SJCRH30 (cell line): Measurements from ENCODE around the gene CDC42BPB. TPM values are rescaled to one million over a fixed set of nuclear protein-coding genes. Genes with fewer than 3 reads are reported as not detected.

ENCODE experiments used
- DNase-seq, 2 experiments: peaks; one replicate each; pipeline ENCODE4 v3.0.0-alpha.2; 2015 to 2020
- H3K27ac ChIP-seq: fragments of 250-450 bp; sonication (Bioruptor Pico); 2 replicates; pipeline ENCODE4 v1.5.1; 2020; ENCODE audit warnings: mild to moderate bottlenecking, moderate library complexity
- H3K27me3 ChIP-seq: fragments of 250-450 bp; sonication (Bioruptor Pico); 2 replicates; pipeline ENCODE4 v1.5.1; 2020; ENCODE audit warnings: mild to moderate bottlenecking, moderate library complexity
- H3K36me3 ChIP-seq: fragments of 250-450 bp; sonication (Bioruptor Pico); 2 replicates; pipeline ENCODE4 v1.5.1; 2020; ENCODE audit warnings: mild to moderate bottlenecking, moderate library complexity
- H3K4me1 ChIP-seq: fragments of 250-450 bp; sonication (Bioruptor Pico); 2 replicates; pipeline ENCODE4 v1.5.1; 2020; ENCODE audit warnings: mild to moderate bottlenecking, moderate library complexity
- H3K4me3 ChIP-seq: fragments of 250-450 bp; sonication (Bioruptor Pico); 2 replicates; pipeline ENCODE4 v1.5.1; 2020; ENCODE audit warnings: mild to moderate bottlenecking, moderate library complexity
- H3K9me3 ChIP-seq: fragments of 250-450 bp; sonication (Bioruptor Pico); replicated peaks from 2 replicates; pipeline ENCODE4 v1.5.1; 2020; ENCODE audit warnings: mild to moderate bottlenecking, moderate library complexity
- total RNA-seq: library from RNA; depleted of rRNA; stranded (reverse); fragments of >200 nt; shearing (Covaris generic); gene quantifications from 2 replicates; pipeline ENCODE4 v1.2.3, GENCODE V29; 2014

CDC42BPB gene
- total RNA-seq, 1 experiment from 2014 or later, result 43.4 TPM

DNA sequence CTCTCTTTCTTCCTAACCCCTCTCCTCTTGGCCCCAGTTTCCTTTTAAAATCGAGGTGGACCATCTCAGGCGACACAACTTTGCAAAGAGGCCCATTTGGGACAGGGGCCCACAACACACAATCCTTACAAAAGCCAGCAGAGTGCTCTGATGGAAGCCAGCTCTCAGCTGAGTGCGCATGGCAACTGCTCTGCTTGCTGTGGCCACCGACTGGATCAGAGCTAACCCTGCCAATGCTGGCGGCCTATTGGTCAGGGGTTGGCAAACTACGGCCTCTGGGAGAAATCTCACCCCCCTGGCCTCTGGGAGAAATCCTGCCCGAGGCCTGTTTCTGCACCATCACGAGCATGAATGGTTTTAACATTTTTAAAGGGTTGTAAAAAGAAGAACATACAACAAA lies 79.9 kb downstream of the CDC42BPB start:
- no peak for DNase-seq
- Histone ChIP-seq H3K9me3 (no peaks in the 10 kb centered on the region), H3K4me3 (no peak overlapping the region), H3K36me3 (peaks cover 54% of the 10 kb centered on the region), H3K27ac (no peak overlapping the region), H3K4me1 (no peaks in the 10 kb centered on the region), H3K27me3 (no peaks in the 10 kb centered on the region)

DNA sequence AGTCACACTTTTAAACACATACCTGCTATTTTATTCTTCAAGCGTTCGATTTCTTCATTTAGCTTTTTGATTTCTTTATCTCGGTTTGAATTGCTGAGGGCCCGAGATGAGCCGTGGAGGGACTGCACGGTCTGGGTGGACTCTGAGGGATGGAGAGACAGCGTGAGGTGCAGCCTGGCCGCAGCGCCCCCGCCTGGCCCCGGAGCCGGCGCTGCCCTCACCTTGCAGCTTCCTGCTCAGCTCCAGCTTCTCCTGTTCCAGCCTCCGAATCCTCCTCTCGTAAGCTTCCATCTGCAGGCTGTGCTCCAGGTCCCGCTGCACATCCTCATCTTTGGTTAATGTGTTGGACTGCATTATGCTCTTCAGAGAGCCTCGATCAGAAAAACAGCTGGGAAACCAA lies 81.7 kb downstream of the CDC42BPB start:
- no peak overlapping the region for H3K27ac ChIP-seq
- H3K4me1 ChIP-seq, result no peaks in the 10 kb centered on the region
- H3K36me3 ChIP-seq, result peaks cover 55% of the 10 kb centered on the region
- no peak for DNase-seq
- H3K27me3 ChIP-seq, result no peaks in the 10 kb centered on the region
- H3K4me3 ChIP-seq, result no peak overlapping the region
- no peaks in the 10 kb centered on the region for H3K9me3 ChIP-seq

DNA sequence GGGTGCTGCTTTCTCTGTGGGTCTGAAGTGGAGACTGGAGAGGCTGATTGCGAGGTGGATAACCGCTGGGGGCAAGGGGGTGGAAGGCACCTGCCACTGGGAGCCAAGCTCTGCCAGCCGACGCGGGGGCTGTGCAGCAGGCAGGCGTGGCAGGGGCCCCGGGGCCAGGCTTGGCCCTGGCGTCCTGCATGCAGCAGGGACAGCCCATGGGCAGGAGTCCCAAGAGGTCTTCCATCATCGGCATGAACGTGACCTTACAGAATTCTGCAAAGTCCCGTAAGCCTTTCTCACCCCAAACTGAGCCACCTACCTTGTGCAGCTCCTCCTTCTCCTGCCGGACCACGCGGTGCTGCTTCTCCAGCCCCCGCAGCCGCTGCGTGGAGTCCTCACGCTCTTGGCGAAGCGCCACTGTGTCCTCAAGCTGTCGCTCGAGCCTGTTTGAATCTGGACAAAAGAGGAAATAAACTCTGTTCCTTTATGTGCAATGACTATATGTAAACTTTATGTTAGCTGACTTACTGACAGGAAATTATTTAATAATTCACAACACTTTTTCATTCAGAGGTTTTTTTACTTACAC lies 83.6 kb downstream of the CDC42BPB start:
- Histone ChIP-seq H3K4me3 (no peak overlapping the region), H3K27me3 (no peaks in the 10 kb centered on the region), H3K27ac (no peak overlapping the region), H3K36me3 (peaks cover 59% of the 10 kb centered on the region), H3K9me3 (no peaks in the 10 kb centered on the region), H3K4me1 (no peaks in the 10 kb centered on the region)
- no peak for DNase-seq

DNA sequence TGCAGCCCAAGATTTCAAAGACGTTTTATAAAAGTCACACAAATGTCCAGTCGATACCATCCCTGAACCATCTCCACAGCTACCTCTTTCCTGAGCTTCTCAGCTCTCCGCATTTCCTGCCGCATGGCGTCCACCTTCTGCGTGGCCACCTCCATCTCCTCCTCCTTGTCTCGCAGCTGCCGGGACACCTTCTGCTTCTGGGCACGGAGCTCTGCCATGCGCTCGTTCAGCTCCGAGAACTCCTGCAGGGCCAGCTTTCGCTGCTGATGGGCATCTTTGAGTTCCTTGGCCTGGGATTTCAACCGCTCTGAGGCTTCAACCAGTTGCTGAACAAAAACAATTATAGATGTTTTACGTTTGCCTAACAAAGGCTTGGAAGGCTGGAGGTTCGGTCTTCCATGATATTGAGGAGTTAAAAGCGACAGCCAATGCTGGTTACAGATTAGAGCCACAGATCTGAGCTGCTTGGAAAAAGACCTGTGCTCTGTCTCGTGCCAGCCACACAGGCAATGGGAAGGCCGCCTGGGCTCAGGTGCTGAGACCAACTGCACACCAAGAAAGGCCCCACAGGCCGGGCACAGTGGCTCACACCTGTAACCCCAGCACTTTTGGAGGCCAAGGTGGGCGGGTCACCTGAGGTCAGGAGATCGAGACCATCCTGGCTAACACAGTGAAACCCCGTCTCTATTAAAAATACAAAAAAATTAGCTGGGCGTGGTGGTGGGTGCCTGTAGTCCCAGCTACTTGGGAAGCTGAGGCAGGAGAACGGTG lies 85.3 kb downstream of the CDC42BPB start:
- H3K27ac ChIP-seq, result no peak overlapping the region
- no peak for DNase-seq
- peaks cover 66% of the 10 kb centered on the region for H3K36me3 ChIP-seq
- no peak overlapping the region for H3K4me3 ChIP-seq
- no peaks in the 10 kb centered on the region for H3K9me3 ChIP-seq
- H3K27me3 ChIP-seq, result no peaks in the 10 kb centered on the region
- H3K4me1 ChIP-seq, result no peaks in the 10 kb centered on the region

DNA sequence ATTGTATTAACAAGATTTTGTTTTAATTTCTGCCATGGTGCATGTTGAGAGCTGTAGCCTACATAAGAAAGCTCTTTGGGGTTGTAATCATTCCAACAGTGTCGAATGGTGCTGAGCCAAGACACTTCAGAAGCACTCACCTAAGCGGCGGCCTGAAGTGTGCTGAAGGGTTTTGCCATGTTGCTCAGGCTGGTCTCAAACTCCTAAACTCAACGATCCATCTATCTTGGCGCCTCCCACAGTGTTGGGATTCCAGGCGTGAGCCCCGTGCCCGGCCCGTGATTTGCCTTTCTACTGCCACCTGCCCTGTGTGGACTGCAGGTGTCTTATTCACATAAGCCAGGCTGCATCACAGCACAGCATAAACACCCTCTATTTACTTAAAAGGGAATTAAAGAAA lies 86.0 kb downstream of the CDC42BPB start:
- no peak overlapping the region for H3K4me3 ChIP-seq
- no peak for DNase-seq
- H3K36me3 ChIP-seq, result peaks cover 69% of the 10 kb centered on the region
- H3K9me3 ChIP-seq, result no peaks in the 10 kb centered on the region
- H3K4me1 ChIP-seq, result no peaks in the 10 kb centered on the region
- H3K27ac ChIP-seq, result no peak overlapping the region
- no peaks in the 10 kb centered on the region for H3K27me3 ChIP-seq

DNA sequence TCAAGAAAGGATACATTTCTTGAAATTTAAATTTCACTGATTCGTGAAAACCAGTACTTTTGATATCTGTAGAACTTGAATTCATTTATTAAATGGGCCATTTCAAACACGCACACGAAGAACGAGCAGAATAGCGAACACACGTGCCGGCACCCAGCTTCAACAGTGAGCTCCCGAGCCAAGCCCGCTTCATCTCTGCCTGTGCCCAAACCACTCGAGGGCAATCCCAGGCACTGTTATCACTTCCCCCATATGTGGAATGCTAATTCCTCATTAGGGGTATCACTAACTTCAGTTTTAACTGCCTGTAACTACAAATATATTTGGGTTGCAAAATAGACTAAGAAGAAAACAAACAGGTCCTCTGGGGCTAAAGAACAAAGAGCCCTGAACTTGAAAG lies 86.9 kb downstream of the CDC42BPB start:
- Histone ChIP-seq H3K4me1 (no peaks in the 10 kb centered on the region), H3K36me3 (peaks cover 69% of the 10 kb centered on the region), H3K9me3 (no peaks in the 10 kb centered on the region), H3K27ac (no peak overlapping the region), H3K27me3 (no peaks in the 10 kb centered on the region), H3K4me3 (no peak overlapping the region)
- no peak for DNase-seq

DNA sequence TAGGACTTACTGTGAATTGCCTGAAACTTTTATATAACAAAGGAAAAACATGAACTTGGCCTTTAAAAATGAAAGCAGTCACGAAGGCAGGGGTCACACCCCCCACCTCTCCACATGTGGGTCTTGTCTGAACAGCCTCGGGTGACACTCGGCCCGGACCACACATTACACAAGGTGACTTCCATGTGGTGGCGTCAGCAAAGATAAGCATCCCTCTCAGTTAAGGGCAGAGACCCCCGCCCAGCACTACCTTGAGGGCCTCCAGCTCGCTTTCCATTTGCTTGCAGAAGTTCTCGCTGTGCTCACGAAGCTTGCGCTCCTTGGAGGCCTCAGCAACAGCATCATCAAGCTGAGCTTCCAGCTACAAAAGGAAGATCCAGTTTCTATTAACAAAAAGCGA lies 87.4 kb downstream of the CDC42BPB start:
- Histone ChIP-seq H3K36me3 (peaks cover 63% of the 10 kb centered on the region), H3K4me3 (no peak overlapping the region), H3K4me1 (no peaks in the 10 kb centered on the region), H3K27me3 (no peaks in the 10 kb centered on the region), H3K27ac (no peak overlapping the region), H3K9me3 (no peaks in the 10 kb centered on the region)
- DNase-seq, result no peak

DNA sequence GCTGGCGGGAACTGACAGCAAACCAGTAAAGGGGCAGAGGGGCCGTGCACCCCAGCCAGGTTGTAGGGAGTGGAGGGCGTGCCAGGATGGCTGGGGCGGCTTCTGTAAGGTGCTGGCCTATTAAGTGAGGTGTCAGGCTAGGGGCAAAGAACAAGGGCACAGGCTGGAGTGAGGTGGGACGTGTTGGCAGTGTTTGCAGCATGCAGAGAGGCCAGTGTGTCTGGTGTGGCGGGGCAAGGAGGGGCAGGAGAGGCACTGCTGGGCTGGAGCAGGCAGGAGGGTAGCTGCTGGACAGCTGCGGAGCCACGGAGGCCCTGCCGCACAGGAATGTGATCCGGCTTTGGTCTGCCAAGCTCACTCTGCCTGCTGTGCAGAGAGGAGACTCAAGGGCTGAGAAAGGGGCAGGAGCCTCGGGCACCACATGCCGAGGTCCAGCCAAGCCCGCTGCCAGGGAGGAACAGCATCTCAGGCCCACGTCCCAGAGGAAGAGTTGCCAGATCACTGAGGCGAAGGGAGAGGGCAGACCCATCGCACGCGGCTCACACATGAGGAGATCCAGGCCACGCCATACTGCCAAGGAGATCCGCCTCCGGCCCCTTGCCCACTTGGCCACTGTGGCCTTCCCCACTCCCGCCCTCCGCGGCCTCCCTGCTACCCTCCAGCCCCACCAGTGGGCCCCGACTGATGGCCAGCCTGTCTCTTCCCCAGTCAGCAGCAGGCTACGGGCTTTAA lies 88.1 kb downstream of the CDC42BPB start:
- H3K4me3 ChIP-seq, result no peak overlapping the region
- peaks cover 64% of the 10 kb centered on the region for H3K36me3 ChIP-seq
- DNase-seq, result no peak
- H3K27ac ChIP-seq, result no peak overlapping the region
- no peaks in the 10 kb centered on the region for H3K9me3 ChIP-seq
- H3K4me1 ChIP-seq, result no peaks in the 10 kb centered on the region
- H3K27me3 ChIP-seq, result no peaks in the 10 kb centered on the region

DNA sequence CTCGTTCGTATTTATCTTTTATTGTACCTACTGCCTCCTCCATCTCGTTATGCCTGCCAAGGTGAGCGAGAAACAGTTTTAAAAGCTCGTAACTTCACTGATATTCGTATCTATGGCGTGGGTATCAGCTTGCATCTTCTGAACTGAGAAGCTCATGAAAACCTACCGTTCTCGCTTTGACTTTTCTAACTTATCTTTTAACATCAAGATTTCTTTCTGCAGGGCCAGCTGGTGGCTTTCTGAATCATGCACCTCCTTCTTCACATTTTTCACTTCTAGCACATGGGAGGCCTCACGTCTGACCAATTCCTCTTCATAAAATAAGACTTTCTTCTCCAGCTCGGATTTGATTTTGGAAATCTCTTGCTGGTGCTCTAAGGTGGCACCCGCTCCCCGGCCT lies 89.0 kb downstream of the CDC42BPB start:
- DNase-seq, result no peak
- peaks cover 71% of the 10 kb centered on the region for H3K36me3 ChIP-seq

DNA sequence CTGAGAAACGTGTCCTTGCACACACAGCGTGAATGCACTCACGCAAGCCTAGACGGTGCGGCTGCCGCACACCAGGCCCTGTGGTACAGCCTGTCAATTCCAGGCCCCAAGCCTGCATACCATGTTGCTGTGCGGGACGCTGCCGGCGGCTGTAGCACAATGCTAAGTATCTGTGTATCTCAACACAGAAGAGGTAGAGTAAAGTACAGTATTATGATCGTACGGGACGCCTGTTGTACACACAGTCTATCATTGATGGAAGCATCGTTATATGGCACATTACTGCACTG lies 89.9 kb downstream of the CDC42BPB start:
- Histone ChIP-seq H3K9me3 (no peaks in the 10 kb centered on the region), H3K27me3 (no peaks in the 10 kb centered on the region), H3K36me3 (peaks cover 70% of the 10 kb centered on the region), H3K27ac (no peak overlapping the region), H3K4me3 (no peak overlapping the region), H3K4me1 (no peaks in the 10 kb centered on the region)
- no peak for DNase-seq

More for the DNA sequence above, 89.0 kb downstream of the CDC42BPB start:
- Histone ChIP-seq H3K4me3 (no peak overlapping the region), H3K9me3 (no peaks in the 10 kb centered on the region), H3K4me1 (no peaks in the 10 kb centered on the region), H3K27ac (no peak overlapping the region), H3K27me3 (no peaks in the 10 kb centered on the region)

DNA sequence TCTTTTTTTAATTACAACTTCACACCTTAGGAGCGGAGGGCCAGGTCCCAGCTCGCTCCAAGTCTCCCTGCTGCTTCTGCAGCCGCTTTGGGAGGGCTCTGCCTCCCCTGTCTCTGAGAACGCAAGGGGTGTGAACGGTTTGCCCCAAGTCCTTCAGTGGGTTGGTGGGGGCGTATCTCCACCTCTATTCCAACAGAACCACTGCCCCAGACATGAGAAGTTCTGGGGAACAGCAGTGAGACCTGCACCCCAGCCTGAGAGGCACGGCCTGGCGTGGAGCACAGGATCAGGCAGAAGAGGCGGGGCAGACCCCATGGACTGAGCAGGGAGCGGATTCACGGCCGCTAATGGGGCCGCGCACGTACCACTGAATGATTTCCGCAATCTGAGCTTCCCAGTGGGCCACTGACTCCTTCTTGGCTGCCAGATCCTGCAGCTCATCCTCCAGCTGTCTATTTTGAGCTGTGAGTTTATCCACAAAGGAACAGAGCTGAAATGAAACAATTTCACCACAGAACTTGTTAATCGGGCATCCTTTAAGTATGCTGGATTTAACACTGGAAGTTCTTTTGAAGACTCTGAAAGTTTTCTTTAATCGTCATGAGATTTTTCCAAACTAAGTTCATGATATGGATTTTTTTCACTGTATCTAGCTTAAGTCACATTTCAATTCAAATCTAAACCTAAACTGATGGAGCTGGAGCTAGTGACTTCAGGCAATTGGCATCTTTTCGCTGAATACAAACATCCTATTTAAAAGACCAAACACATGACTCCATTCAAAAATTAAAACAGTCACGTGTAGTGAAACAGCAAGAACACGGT lies 90.5 kb downstream of the CDC42BPB start:
- H3K4me1 ChIP-seq, result no peaks in the 10 kb centered on the region
- H3K27ac ChIP-seq, result no peak overlapping the region
- no peak for DNase-seq
- H3K9me3 ChIP-seq, result no peaks in the 10 kb centered on the region
- no peaks in the 10 kb centered on the region for H3K27me3 ChIP-seq
- no peak overlapping the region for H3K4me3 ChIP-seq
- H3K36me3 ChIP-seq, result peaks cover 71% of the 10 kb centered on the region

DNA sequence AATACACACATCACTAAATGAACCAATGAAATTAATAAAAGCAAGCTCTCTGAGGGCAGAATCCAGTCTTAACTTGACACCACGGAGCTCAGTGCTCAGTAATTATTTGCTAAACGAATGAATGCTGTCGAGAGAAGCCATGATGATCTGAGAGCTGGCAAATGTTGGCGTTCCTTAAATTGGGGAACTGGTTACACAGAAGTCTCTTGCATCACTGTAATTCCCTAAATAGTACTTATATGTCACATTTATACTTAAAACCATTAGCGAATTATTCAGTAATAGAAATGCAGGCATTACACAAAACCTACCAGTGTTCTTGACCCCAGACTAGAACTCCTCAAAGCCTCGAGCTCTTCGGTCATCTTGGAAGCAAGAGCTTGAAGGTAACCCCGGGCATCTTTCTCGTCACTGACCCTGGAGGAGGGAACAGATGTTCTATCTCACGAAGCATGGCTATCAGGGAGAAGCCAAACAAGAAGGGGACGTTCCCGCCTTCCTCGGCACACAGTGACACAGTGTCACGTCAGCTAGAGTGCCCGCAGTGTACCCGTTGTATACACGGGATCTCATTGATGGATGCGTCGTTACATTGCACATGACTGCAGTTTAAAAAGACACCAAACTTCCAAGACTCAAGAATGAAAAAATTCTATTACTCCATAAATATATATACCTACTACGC lies 91.2 kb downstream of the CDC42BPB start:
- no peaks in the 10 kb centered on the region for H3K27me3 ChIP-seq
- DNase-seq, result no peak
- H3K9me3 ChIP-seq, result no peaks in the 10 kb centered on the region
- peaks cover 71% of the 10 kb centered on the region for H3K36me3 ChIP-seq
- no peak overlapping the region for H3K27ac ChIP-seq
- no peak overlapping the region for H3K4me3 ChIP-seq
- H3K4me1 ChIP-seq, result no peaks in the 10 kb centered on the region

DNA sequence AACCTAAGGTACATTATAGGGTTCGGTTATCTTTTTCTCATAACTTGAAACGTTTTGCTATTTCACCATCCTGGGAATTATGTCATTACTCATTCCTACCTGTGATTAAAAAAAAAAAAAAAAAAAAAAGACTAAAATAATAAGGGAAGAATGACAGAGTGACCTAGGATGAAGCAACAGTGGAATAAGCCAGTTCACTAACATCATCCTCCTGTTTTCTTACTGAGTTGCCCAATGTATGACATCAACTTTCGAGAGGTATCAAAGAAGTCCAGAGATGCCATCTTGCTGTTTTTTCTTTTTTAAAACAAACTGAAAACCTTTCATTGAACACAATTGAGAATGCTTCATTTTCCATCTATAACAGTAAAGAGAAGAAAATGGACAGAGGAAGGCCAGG lies 92.1 kb downstream of the CDC42BPB start:
- DNase-seq, result no peak
- H3K36me3 ChIP-seq, result peaks cover 73% of the 10 kb centered on the region

DNA sequence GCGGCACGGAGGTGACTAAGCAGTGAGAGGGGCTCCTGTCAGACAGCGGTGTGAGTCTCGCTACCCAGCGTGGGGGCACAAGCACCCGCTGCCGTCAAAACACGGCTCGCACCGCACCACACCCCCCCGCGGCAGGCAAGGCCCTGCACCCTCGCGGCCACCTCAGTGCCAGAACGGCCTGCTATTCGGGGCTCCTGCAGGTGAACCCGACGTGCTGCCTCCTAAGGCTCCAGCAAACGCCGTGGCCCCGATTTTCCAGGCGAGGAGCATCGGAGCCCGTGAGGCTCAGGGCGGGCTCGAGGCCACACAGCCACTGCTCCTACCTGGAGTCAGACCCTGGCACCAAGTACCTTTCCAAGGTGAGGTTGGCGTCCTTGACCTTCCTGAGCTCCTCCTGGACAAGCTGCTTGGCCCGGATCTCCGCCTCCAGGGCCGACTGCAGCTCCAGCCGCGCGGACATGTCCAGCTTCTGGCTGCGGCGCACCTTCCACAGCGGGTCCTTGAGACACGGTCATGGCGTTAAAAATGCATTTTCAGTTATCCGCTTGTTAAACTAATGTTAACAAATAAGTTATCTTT lies 93.1 kb downstream of the CDC42BPB start:
- Histone ChIP-seq H3K9me3 (no peaks in the 10 kb centered on the region), H3K27me3 (no peaks in the 10 kb centered on the region), H3K27ac (no peak overlapping the region), H3K36me3 (peaks cover 71% of the 10 kb centered on the region), H3K4me3 (no peak overlapping the region), H3K4me1 (no peaks in the 10 kb centered on the region)
- DNase-seq, result no peak

More for the DNA sequence above, 92.1 kb downstream of the CDC42BPB start:
- Histone ChIP-seq H3K4me3 (no peak overlapping the region), H3K9me3 (no peaks in the 10 kb centered on the region), H3K27me3 (no peaks in the 10 kb centered on the region), H3K27ac (no peak overlapping the region), H3K4me1 (no peaks in the 10 kb centered on the region)
